GM12865 (cell line): Measurements from ENCODE around the gene SLC16A12.

Experiments
- DNase-seq: peaks from one replicate; pipeline ENCODE4 v3.0.0; 2010; ENCODE audit warnings: low read depth
- H3K4me3 ChIP-seq: 2 replicates; pipeline ENCODE4 v1.5.1; 2011; ENCODE audit warnings: mild to moderate bottlenecking, low read depth, low read length, control low read depth
- TF ChIP-seq, protein P1 (sequence below): IDR thresholded peaks from 2 replicates; pipeline ENCODE4 v1.5.1; 2011; ENCODE audit warnings: low read length, control low read depth, low read depth, inconsistent platforms; ENCODE audit not compliant: insufficient read depth; ENCODE audit errors: missing control alignments

SLC16A12 gene

GRCh38 chr10:89524279-89524678 is 11.1 kb downstream of the SLC16A12 start:
- TF ChIP-seq, protein P1, sequence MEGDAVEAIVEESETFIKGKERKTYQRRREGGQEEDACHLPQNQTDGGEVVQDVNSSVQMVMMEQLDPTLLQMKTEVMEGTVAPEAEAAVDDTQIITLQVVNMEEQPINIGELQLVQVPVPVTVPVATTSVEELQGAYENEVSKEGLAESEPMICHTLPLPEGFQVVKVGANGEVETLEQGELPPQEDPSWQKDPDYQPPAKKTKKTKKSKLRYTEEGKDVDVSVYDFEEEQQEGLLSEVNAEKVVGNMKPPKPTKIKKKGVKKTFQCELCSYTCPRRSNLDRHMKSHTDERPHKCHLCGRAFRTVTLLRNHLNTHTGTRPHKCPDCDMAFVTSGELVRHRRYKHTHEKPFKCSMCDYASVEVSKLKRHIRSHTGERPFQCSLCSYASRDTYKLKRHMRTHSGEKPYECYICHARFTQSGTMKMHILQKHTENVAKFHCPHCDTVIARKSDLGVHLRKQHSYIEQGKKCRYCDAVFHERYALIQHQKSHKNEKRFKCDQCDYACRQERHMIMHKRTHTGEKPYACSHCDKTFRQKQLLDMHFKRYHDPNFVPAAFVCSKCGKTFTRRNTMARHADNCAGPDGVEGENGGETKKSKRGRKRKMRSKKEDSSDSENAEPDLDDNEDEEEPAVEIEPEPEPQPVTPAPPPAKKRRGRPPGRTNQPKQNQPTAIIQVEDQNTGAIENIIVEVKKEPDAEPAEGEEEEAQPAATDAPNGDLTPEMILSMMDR, result no peak
- DNase-seq, result no peak
- H3K4me3 ChIP-seq, result no peak overlapping the region

DNA sequence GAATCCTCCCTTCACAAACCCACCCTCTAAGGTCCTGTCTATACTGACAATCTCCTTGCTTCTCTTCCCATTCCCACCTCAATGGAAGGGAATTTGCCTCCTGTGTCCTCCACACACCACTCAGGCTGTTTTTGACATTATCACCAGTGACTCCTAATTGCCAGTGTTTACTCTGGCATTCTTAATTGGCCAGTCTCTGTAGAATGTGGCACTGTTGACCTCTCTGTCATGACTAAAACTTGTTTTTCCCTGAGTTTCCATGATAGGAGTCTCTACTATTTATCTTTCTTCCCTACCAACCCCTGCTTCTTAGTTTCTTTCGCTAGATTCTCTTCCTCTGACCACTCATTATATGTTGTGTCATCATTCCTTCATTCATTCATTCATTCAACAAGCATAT is 12.1 kb downstream of the SLC16A12 start:
- TF ChIP-seq, protein P1, result no peak
- no peak overlapping the region for H3K4me3 ChIP-seq
- DNase-seq, result no peak

- no peak overlapping the region for H3K4me3 ChIP-seq
- TF ChIP-seq, protein P1, result no peak
- no peak for DNase-seq
Measured at GRCh38 chr10:89522463-89522862, 12.9 kb downstream of the SLC16A12 start.

GRCh38 chr10:89521368-89521767 is 14.0 kb downstream of the SLC16A12 start:
- TF ChIP-seq, protein P1, result no peak
- DNase-seq, result no peak
- no peak overlapping the region for H3K4me3 ChIP-seq

GRCh38 chr10:89520706-89521105 is 14.7 kb downstream of the SLC16A12 start:
- TF ChIP-seq, protein P1, result no peak
- H3K4me3 ChIP-seq, result no peak overlapping the region
- no peak for DNase-seq

DNA sequence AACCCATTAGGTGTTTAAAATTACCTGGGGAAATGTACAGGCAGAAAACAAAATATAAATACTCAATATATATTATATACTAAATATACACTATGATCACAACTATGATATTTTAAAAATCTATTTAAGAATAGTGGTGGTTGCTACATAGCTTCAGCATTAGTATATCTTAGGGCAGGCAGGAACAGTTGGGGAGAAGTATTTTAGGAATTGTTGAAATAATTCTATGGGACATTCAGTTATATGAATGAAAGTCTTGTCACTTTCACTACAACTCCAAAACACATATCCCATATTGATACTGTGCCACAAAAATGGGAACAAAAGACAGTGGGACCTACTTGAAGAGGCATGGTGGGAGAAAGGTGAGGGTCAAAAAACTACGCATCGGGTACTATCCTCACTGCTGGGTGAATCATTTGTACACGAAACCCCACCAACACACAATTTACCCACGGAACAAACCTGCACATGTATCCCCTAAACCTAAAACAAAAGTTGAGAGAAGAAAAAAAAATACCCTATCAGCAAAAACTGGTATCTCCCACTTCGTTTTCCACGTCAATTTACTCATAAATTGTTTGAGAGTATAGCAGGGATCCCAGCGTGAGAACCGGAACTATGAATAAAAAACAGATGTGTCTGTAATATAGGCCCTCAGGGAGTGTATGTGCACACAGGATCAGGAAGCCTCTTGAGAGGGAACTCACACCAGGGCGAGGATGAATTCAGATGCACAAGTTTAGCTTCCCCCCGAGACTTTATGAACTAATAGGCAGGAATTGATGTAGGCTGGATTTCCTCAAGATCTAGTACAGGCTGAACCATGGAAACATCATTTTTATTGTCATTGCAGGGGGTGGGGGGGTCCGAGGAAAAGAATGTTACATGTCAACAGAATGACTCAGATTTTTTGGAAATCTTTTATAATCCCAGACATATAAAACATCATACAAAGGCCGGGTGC is 16.2 kb downstream of the SLC16A12 start:
- DNase-seq, result no peak
- TF ChIP-seq, protein P1, result no peak
- no peak overlapping the region for H3K4me3 ChIP-seq

DNA sequence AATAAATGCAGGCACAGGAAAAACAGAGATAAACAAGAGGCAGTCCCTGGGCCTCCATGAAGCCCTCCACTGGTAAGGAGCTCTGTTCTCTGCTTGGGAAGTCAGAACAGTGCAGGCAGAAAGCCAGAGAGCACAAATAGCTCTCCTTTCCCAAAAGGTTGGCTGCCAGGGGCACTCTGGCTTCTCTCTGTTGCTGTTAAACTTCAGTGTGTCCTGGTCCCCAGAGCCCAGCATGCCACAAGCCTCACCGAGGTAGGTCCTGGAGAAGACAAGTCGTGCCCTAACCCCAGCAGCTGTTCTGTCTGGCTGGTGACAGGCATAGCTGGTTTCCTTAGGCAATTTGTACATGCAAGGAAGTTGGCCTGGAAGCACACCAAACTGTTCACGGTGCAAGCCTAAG is 17.3 kb downstream of the SLC16A12 start:
- TF ChIP-seq, protein P1, result no peak
- no peak overlapping the region for H3K4me3 ChIP-seq
- no peak for DNase-seq
